ENCODE data around the gene C1orf56.

GRCh38 chr1:151035167-151035566 is 12.4 kb upstream of the C1orf56 start:
- TF ChIP-seq POLR2A (IDR thresholded peaks at IDR 0.05) (no peak), CTCF (IDR thresholded peaks at IDR 0.05) (no peak), POLR2AphosphoS5 (IDR thresholded peaks at IDR 0.05) (no peak), EP300 (IDR thresholded peaks at IDR 0.05) (no peak)
